GM21576 (cell line): ENCODE results near the gene SLC12A4.

Experiments
- ATAC-seq: cut with Tn5 transposase; IDR thresholded peaks from one replicate; pipeline ENCODE4 v1.9.1; 2021; ENCODE audit warnings: mild to moderate bottlenecking, moderate library complexity; ENCODE audit not compliant: unreplicated experiment

SLC12A4 gene

GRCh38 chr16:67963662-67964321, 4.6 kb downstream of the SLC12A4 start:
- ATAC-seq = no peak

GRCh38 chr16:67963292-67963661, 5.2 kb downstream of the SLC12A4 start:
- no peak for ATAC-seq

GRCh38 chr16:67962135-67962534, 6.3 kb downstream of the SLC12A4 start:
- ATAC-seq = no peak

GRCh38 chr16:67961551-67961957, 6.9 kb downstream of the SLC12A4 start:
- ATAC-seq = no peak

- no peak for ATAC-seq
Observed at GRCh38 chr16:67959536-67960329, 8.7 kb downstream of the SLC12A4 start.

- ATAC-seq = no peak
Observed at GRCh38 chr16:67957622-67958021, 10.8 kb downstream of the SLC12A4 start.

GRCh38 chr16:67954421-67955196, 13.8 kb downstream of the SLC12A4 start:
- ATAC-seq = no peak

- ATAC-seq = no peak
Observed at GRCh38 chr16:67953641-67954375, 14.6 kb downstream of the SLC12A4 start.

- no peak for ATAC-seq
Observed at GRCh38 chr16:67951485-67951884, 17.0 kb downstream of the SLC12A4 start.

GRCh38 chr16:67950335-67950843, 18.0 kb downstream of the SLC12A4 start:
- no peak for ATAC-seq

GRCh38 chr16:67949645-67950044, 18.8 kb downstream of the SLC12A4 start:
- ATAC-seq = no peak

- no peak for ATAC-seq
Observed at GRCh38 chr16:67948015-67948414, 20.4 kb downstream of the SLC12A4 start.

- no peak for ATAC-seq
Observed at GRCh38 chr16:67946966-67947558, 21.4 kb downstream of the SLC12A4 start.

- no peak for ATAC-seq
Observed at GRCh38 chr16:67946128-67946569, 22.3 kb downstream of the SLC12A4 start.

- no peak for ATAC-seq
Observed at GRCh38 chr16:67945392-67945933, 23.0 kb downstream of the SLC12A4 start.

GRCh38 chr16:67944690-67945391, 23.6 kb downstream of the SLC12A4 start:
- no peak for ATAC-seq

- no peak for ATAC-seq
Observed at GRCh38 chr16:67943619-67944504, 24.6 kb downstream of the SLC12A4 start, which contains the start of gene LCAT. Gene LCAT (minus strand): TSS chr16:67944120. CDS start chr16:67944101, 19 bp downstream.

- ATAC-seq = no peak
Observed at GRCh38 chr16:67943256-67943618, 25.2 kb downstream of the SLC12A4 start.
